K562 (cell line): ENCODE data around the gene LYRM1. TPM values are rescaled to one million over a fixed set of nuclear protein-coding genes. Genes with fewer than 3 reads are reported as not detected.

Experiments
- ADNP ChIP-seq: fragments of 200-800 bp; sonication (Bioruptor generic); IDR thresholded peaks from 2 replicates; pipeline ENCODE4 v1.6.1; 2016; ENCODE audit warnings: missing genetic modification characterization, missing compliant biosample characterization
- BCOR ChIP-seq: fragments of 450-650 bp; IDR thresholded peaks from 2 replicates; pipeline ENCODE4 v1.6.1; 2016
- CBX5 ChIP-seq: IDR thresholded peaks from 2 replicates; pipeline ENCODE4 v1.6.1; 2014; ENCODE audit warnings: low read depth, borderline replicate concordance
- CGGBP1 ChIP-seq: fragments of 250-450 bp; sonication (Bioruptor Pico); IDR thresholded peaks from 2 replicates; pipeline ENCODE4 v1.9.0; 2021; ENCODE audit warnings: mild to moderate bottlenecking
- GABPB1 ChIP-seq: sonication (generic); formaldehyde crosslinking; IDR thresholded peaks from 2 replicates; pipeline ENCODE4 v1.8.0; 2022; ENCODE audit warnings: mild to moderate bottlenecking, missing genetic modification reagents
- HMGXB4 ChIP-seq: sonication (generic); formaldehyde crosslinking; IDR thresholded peaks from 2 replicates; pipeline ENCODE4 v1.8.1; 2023; ENCODE audit warnings: mild to moderate bottlenecking, missing genetic modification reagents
- IRF1 ChIP-seq: sonication (generic); formaldehyde crosslinking; IDR thresholded peaks from 2 replicates; pipeline ENCODE4 v1.8.0; 2022; ENCODE audit warnings: missing genetic modification reagents, mild to moderate bottlenecking, borderline replicate concordance
- KDM2B ChIP-seq: fragments of 250-450 bp; sonication (Bioruptor Pico); IDR thresholded peaks from 2 replicates; pipeline ENCODE4 v1.8.0; 2021; ENCODE audit warnings: mild to moderate bottlenecking, moderate library complexity
- KLF10 ChIP-seq: fragments of 250-450 bp; sonication (Bioruptor Pico); IDR thresholded peaks from 2 replicates; pipeline ENCODE4 v1.6.1; 2021; ENCODE audit warnings: matching md5 sums
- MBD2 ChIP-seq: sonication (generic); IDR thresholded peaks from 2 replicates; pipeline ENCODE4 v1.6.1; 2016; ENCODE audit warnings: low read depth, borderline replicate concordance
- MXD1 ChIP-seq: fragments of 250-450 bp; sonication (Bioruptor Pico); IDR thresholded peaks from 2 replicates; pipeline ENCODE4 v1.8.0; 2021; ENCODE audit warnings: borderline replicate concordance, mild to moderate bottlenecking, moderate library complexity; ENCODE audit not compliant: poor library complexity, severe bottlenecking
- PYGO2 ChIP-seq: fragments of 450-650 bp; IDR thresholded peaks from 2 replicates; pipeline ENCODE4 v1.6.1; 2016; ENCODE audit warnings: mild to moderate bottlenecking, missing genetic modification characterization, moderate library complexity, missing compliant biosample characterization
- RCOR1 ChIP-seq, 2 experiments: IDR thresholded peaks; 2 replicates each; pipeline ENCODE4 v1.6.1; 2012; ENCODE audit warnings: low read depth in 2 of 2, low read length in 2 of 2, borderline replicate concordance in 1 of 2, improper control_type of control experiment in 1 of 2
- SAFB ChIP-seq: fragments of 200-400 bp; formaldehyde crosslinking; IDR thresholded peaks from 2 replicates; pipeline ENCODE4 v1.6.1; 2017; ENCODE audit warnings: low read depth, low read length, borderline replicate concordance
- SPI1 ChIP-seq: IDR thresholded peaks from 2 replicates; pipeline ENCODE4 v1.6.1; 2011; ENCODE audit warnings: low read depth, low read length, control low read depth, borderline replicate concordance
- TAF9B ChIP-seq: fragments of 450-650 bp; IDR thresholded peaks from 2 replicates; pipeline ENCODE4 v1.6.1; 2018; ENCODE audit warnings: mild to moderate bottlenecking; ENCODE audit not compliant: partially characterized antibody
- TARDBP ChIP-seq: fragments of 450-650 bp; IDR thresholded peaks from 2 replicates; pipeline ENCODE4 v1.6.1; 2016
- TRIM24 ChIP-seq, 2 experiments: fragments of 450-650 bp; IDR thresholded peaks; 2 replicates each; pipeline ENCODE4 v1.6.1; 2016
- ZKSCAN3 ChIP-seq: fragments of 250-450 bp; sonication (Bioruptor Pico); IDR thresholded peaks from 2 replicates; pipeline ENCODE4 v1.4.0; 2020
- ZNF124 ChIP-seq: sonication (generic); formaldehyde crosslinking; IDR thresholded peaks from 2 replicates; pipeline ENCODE4 v1.8.1; 2022; ENCODE audit warnings: missing genetic modification reagents
- ZNF436 ChIP-seq: fragments of 250-450, 450-650 bp; sonication (Bioruptor Pico); formaldehyde crosslinking; IDR thresholded peaks from 2 replicates; pipeline ENCODE4 v1.7.0; 2020; ENCODE audit warnings: mild to moderate bottlenecking
- ZNF589 ChIP-seq: fragments of 200-800 bp; sonication (Bioruptor generic); IDR thresholded peaks from 2 replicates; pipeline ENCODE4 v1.6.1; 2016; ENCODE audit warnings: low read depth, missing genetic modification characterization, missing compliant biosample characterization
- ZNF655 ChIP-seq: fragments of 250-450 bp; sonication (Bioruptor Pico); IDR thresholded peaks from 2 replicates; pipeline ENCODE4 v1.5.0; 2021
- ZNF696 ChIP-seq: fragments of 250-450 bp; sonication (Bioruptor Pico); conservative IDR thresholded peaks from 2 replicates; pipeline ENCODE4 v1.4.0; 2020; ENCODE audit warnings: mild to moderate bottlenecking, moderate library complexity
- ZNF740 ChIP-seq, 3 experiments: fragments of 200-800 bp in 1 of 3; sonication (Bioruptor generic) in 1 of 3; sonication (generic) in 1 of 3; formaldehyde crosslinking in 1 of 3; IDR thresholded peaks; 2 replicates each; pipeline versions ENCODE4 v1.6.1 to v1.8.0; 2016 to 2022; ENCODE audit warnings: mild to moderate bottlenecking in 2 of 3, missing compliant biosample characterization in 2 of 3, missing genetic modification characterization in 2 of 3, missing genetic modification reagents in 1 of 3
- polyA plus RNA-seq, 8 experiments: library from polyadenylated mRNA; depleted of rRNA in 4 of 8; stranded (reverse) in 5 of 8; unstranded in 3 of 8; fragments of >200 nt; fragmentation: Nextera tagmentation in 2 of 8; fragmentation: Illumina TruSeq in 1 of 8; extraction: Ambion mirVana in 2 of 8; extraction: Trizol in 1 of 8; gene quantifications; 2 replicates each; pipeline versions ENCODE4 v1.2.1 to v1.2.3, GENCODE V29; 2011 to 2014; ENCODE audit warnings: inconsistent platforms in 1 of 8, missing spikeins in 1 of 8
- total RNA-seq, 7 experiments: library from RNA; depleted of rRNA in 6 of 7; stranded (reverse); fragments of >200 nt in 6 of 7; fragmentation: Illumina TruSeq in 2 of 7; extraction: Trizol in 2 of 7; gene quantifications; 2 replicates each; pipeline versions ENCODE4 v1.2.1 to v1.2.3, GENCODE V29; 2011 to 2021; ENCODE audit warnings: low replicate concordance in 1 of 7

Gene LYRM1
- total and polyA plus RNA-seq, 9 of the 15 experiments (the other 6 are each of a cell fraction or from before 2014, with no cell fraction given) = 17.5 to 44.1 (median 32.7) TPM

- TF ChIP-seq MBD2 (no peak), ZNF655 (CRISPR knock-in tag) (no peak), HMGXB4 (CRISPR knock-in tag) (no peak), ZNF436 (no peak), CBX5 (no peak), TARDBP (no peak), SPI1 (no peak), ZKSCAN3 (CRISPR knock-in tag) (no peak), ADNP (tag) (no peak), KLF10 (no peak), MXD1 (CRISPR knock-in tag) (no peak), ZNF740 (CRISPR knock-in tag; IDR thresholded peaks at IDR 0.05) (no peak), ZNF740 (tag; IDR thresholded peaks at IDR 0.05) (0 out of 4 replicates have a peak, but pooled peaks of 1 of the 2 experiments have one; percentile 23), KDM2B (CRISPR knock-in tag) (no peak), ZNF696 (CRISPR knock-in tag) (no peak), CGGBP1 (CRISPR knock-in tag) (no peak), ZNF124 (CRISPR knock-in tag) (no peak), PYGO2 (tag) (0 out of 2 replicates have a peak, but pooled peaks have one; percentile 46), ZNF589 (CRISPR knock-in tag) (0 out of 2 replicates have a peak, but pooled peaks have one; percentile 42), TRIM24 (IDR thresholded peaks at IDR 0.05) (no peak), RCOR1 (IDR thresholded peaks at IDR 0.05; ENCODE audit: borderline replicate concordance in 1 of 2, low read depth in 2 of 2, low read length in 2 of 2) (no peak), BCOR (no peak), GABPB1 (CRISPR knock-in tag) (no peak), IRF1 (CRISPR knock-in tag) (no peak), SAFB (no peak), TAF9B (no peak)
These were observed 14.3 kb upstream of the LYRM1 start (continued) for GRCh38 chr16:20886320-20886719.
